Glutamatergic neuron (in vitro differentiated cells): ENCODE data around the gene USP15. TPM values are rescaled to one million over a fixed set of nuclear protein-coding genes. Genes with fewer than 3 reads are reported as not detected.
"Not testable (repeated sequence)": the region's sequence is repeated elsewhere in the genome, so short reads cannot be mapped to it uniquely, and the experiment has no call there.

Source experiments
- DNase-seq: peaks from one replicate; pipeline ENCODE4 v3.0.0; 2022
- H3K27ac Mint-ChIP-seq: one replicate; pipeline ENCODE4 v1.8.0; 2020; ENCODE audit warnings: mild to moderate bottlenecking, mixed read lengths, inconsistent platforms; ENCODE audit not compliant: unreplicated experiment
- H3K27me3 Mint-ChIP-seq: one replicate; pipeline ENCODE4 v1.8.0; 2020; ENCODE audit warnings: mild to moderate bottlenecking, moderate library complexity, mixed read lengths, inconsistent platforms; ENCODE audit not compliant: unreplicated experiment
- H3K36me3 Mint-ChIP-seq: one replicate; pipeline ENCODE4 v1.8.0; 2020; ENCODE audit warnings: mild to moderate bottlenecking, mixed read lengths, inconsistent platforms; ENCODE audit not compliant: unreplicated experiment
- H3K4me1 Mint-ChIP-seq: one replicate; pipeline ENCODE4 v1.8.0; 2020; ENCODE audit warnings: mild to moderate bottlenecking, low read depth, mixed read lengths, inconsistent platforms; ENCODE audit not compliant: unreplicated experiment
- H3K4me3 Mint-ChIP-seq: one replicate; pipeline ENCODE4 v1.8.0; 2020; ENCODE audit warnings: mild to moderate bottlenecking, mixed read lengths, inconsistent platforms; ENCODE audit not compliant: unreplicated experiment
- H3K9me3 Mint-ChIP-seq: one replicate; pipeline ENCODE4 v1.8.0; 2020; ENCODE audit warnings: mild to moderate bottlenecking, moderate library complexity, mixed read lengths, inconsistent platforms; ENCODE audit not compliant: unreplicated experiment
- total RNA-seq: library from RNA; stranded (reverse); fragmentation: NEBNext Ultra II Directional; extraction: Animal tissue kit (Norgen Biotek cat#: 25700); gene quantifications from one replicate; pipeline ENCODE4 v1.2.1, GENCODE V29; 2021; ENCODE audit not compliant: unreplicated experiment
- TF ChIP-seq, protein P1 (sequence below): fragments of 200-600 bp; sonication (generic); IDR thresholded peaks from one replicate; pipeline ENCODE4 v1.5.0; 2021; ENCODE audit not compliant: partially characterized antibody, unreplicated experiment

USP15 gene
- total RNA-seq, 1 donor from 2014 or later = 74.4 TPM

DNA sequence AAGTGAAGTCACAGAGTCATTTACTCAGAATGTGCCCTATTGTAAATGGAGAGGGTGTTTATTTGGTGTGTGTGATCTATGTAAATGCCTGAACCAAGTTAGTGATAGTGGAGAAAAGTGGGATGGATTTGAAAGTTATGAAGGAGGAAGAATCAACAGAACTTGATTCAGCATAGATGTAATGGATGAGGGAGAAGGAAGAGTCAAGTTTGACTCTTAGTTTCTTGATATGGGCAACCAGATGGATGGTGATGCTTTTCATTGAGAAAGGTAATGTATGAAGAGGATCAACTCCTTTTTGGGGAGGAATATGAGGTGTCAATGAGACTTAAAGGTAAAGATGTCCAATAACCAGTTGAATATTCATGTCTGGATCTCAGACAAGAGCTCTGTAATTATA, 199.8 kb downstream of the USP15 start:
- TF ChIP-seq, protein P1, sequence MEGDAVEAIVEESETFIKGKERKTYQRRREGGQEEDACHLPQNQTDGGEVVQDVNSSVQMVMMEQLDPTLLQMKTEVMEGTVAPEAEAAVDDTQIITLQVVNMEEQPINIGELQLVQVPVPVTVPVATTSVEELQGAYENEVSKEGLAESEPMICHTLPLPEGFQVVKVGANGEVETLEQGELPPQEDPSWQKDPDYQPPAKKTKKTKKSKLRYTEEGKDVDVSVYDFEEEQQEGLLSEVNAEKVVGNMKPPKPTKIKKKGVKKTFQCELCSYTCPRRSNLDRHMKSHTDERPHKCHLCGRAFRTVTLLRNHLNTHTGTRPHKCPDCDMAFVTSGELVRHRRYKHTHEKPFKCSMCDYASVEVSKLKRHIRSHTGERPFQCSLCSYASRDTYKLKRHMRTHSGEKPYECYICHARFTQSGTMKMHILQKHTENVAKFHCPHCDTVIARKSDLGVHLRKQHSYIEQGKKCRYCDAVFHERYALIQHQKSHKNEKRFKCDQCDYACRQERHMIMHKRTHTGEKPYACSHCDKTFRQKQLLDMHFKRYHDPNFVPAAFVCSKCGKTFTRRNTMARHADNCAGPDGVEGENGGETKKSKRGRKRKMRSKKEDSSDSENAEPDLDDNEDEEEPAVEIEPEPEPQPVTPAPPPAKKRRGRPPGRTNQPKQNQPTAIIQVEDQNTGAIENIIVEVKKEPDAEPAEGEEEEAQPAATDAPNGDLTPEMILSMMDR = no peak
- H3K27ac Mint-ChIP-seq = no peak overlapping the region
- H3K9me3 Mint-ChIP-seq = peaks cover 9% of the 10 kb centered on the region
- H3K4me3 Mint-ChIP-seq = no peak overlapping the region
- peaks cover 9% of the 10 kb centered on the region for H3K36me3 Mint-ChIP-seq
- H3K27me3 Mint-ChIP-seq = no peaks in the 10 kb centered on the region
- no peaks in the 10 kb centered on the region for H3K4me1 Mint-ChIP-seq
- DNase-seq = no peak

DNA sequence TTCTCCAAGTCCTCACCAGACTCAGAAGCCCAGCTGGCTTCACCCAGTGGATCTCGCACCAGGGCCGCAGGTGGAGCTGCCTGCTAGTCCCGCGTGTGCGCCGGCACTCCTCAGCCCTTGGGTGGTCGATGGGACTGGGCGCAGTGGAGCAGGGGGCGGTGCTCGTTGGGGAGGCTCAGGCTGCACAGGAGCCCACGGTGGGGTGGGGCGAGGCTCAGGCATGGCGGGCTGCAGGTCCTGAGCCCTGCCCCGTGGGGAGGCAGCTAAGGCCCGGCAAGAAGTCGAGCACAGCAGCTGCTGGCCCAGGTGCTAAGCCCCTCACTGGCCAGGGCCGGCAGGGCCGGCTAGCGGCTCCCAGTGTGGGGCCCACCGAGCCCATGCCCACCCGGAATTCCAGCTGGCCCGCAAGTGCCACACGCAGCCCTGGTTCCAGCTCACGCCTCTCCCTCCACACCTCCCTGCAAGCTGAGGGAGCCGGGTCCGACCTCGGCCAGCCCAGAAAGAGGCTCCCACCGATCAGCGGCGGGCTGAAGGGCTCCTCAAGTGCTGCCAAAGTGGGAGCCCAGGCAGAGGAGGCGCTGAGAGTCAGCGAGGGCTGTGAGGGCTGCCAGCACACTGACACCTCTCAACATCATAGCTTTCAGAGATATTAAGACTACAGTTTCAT, 201.1 kb downstream of the USP15 start:
- H3K4me1 Mint-ChIP-seq, DNase-seq, H3K36me3 Mint-ChIP-seq, H3K9me3 Mint-ChIP-seq, H3K27me3 Mint-ChIP-seq, H3K4me3 Mint-ChIP-seq, H3K27ac Mint-ChIP-seq: not testable (repeated sequence)

DNA sequence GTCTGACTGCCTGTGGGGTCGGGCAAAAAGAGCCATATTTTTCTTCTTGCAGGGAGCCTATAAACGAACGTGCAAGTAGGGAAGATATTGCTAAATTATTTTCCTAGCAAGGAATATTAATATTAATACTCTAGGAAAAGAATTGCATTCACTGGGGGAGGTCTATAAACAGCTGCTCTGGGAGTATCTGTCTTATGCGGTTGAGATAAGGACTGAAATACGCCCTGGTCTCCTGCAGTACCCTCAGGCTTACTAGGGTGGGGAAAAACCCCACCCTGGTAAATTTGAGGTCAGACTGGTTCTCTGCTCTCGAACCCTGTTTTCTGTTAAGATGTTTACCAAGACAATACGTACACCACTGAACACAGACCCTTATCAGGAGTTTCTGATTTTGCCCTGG, 203.0 kb downstream of the USP15 start:
- H3K36me3 Mint-ChIP-seq, H3K4me1 Mint-ChIP-seq, H3K4me3 Mint-ChIP-seq, H3K9me3 Mint-ChIP-seq, H3K27ac Mint-ChIP-seq, DNase-seq, H3K27me3 Mint-ChIP-seq: not testable (repeated sequence)

Other genes with a start within 250 kb of the USP15 start
- gene MON2, start 206.4 kb downstream of the USP15 start, total RNA-seq = 43.4 TPM